Neutrophil (primary cell): ENCODE measurements around the gene ZNF407.

Source experiments
- H3K27ac ChIP-seq: fragments of 200-600 bp; sonication (generic); 2 replicates; pipeline ENCODE4 v1.5.1; 2016; ENCODE audit warnings: mild to moderate bottlenecking, moderate library complexity
- H3K27me3 ChIP-seq: fragments of 200-600 bp; sonication (generic); 2 replicates; pipeline ENCODE4 v1.6.0; 2016; ENCODE audit warnings: mild to moderate bottlenecking
- H3K36me3 ChIP-seq: fragments of 200-600 bp; sonication (generic); 2 replicates; pipeline ENCODE4 v1.5.1; 2017
- H3K4me1 ChIP-seq, 2 experiments: fragments of 200-600 bp in 1 of 2; sonication (generic) in 1 of 2; 1 replicate in 1 of 2; 2 replicates in 1 of 2; pipeline versions ENCODE4 v1.5.1 to v1.6.1; 2013 to 2016; ENCODE audit warnings: low read depth in 1 of 2, low read length in 1 of 2, mild to moderate bottlenecking in 1 of 2, moderate library complexity in 1 of 2; ENCODE audit not compliant: control insufficient read depth in 1 of 2, insufficient read depth in 1 of 2
- H3K4me3 ChIP-seq, 2 experiments: fragments of 200-600 bp in 1 of 2; sonication (generic) in 1 of 2; 1 replicate in 1 of 2; 2 replicates in 1 of 2; pipeline ENCODE4 v1.5.1; 2013 to 2016; ENCODE audit warnings: low read depth in 1 of 2, low read length in 1 of 2, mild to moderate bottlenecking in 1 of 2, moderate library complexity in 1 of 2
- H3K9me3 ChIP-seq: fragments of 200-600 bp; sonication (generic); 2 replicates; pipeline ENCODE4 v1.5.1; 2016
- CTCF ChIP-seq: fragments of 200-600 bp; sonication (generic); IDR thresholded peaks from 2 replicates; pipeline ENCODE4 v1.5.1; 2016; ENCODE audit warnings: antibody characterized with exemption

Gene ZNF407

GRCh38 chr18:74625157-74625556, 27.5 kb downstream of the ZNF407 start:
- no peak overlapping the region for H3K27ac ChIP-seq
- no peak overlapping the region for H3K4me3 ChIP-seq
- H3K9me3 ChIP-seq: no peaks in the 10 kb centered on the region
- no peak for TF ChIP-seq CTCF
- H3K4me1 ChIP-seq: peaks cover 17 to 19% of the 10 kb centered on the region in 2 experiments
- H3K27me3 ChIP-seq: no peaks in the 10 kb centered on the region
- H3K36me3 ChIP-seq: no peaks in the 10 kb centered on the region

GRCh38 chr18:74626049-74626874, 28.6 kb downstream of the ZNF407 start:
- no peaks in the 10 kb centered on the region for H3K9me3 ChIP-seq
- no peaks in the 10 kb centered on the region for H3K36me3 ChIP-seq
- H3K27me3 ChIP-seq: no peaks in the 10 kb centered on the region
- H3K4me1 ChIP-seq: peaks cover 19 to 22% of the 10 kb centered on the region in 2 experiments
- no peak overlapping the region for H3K4me3 ChIP-seq
- no peak for TF ChIP-seq CTCF
- H3K27ac ChIP-seq: no peak overlapping the region

- Histone ChIP-seq H3K4me3 (no peak overlapping the region), H3K9me3 (no peaks in the 10 kb centered on the region), H3K27ac (peak overlapping the region; percentile 83), H3K27me3 (no peaks in the 10 kb centered on the region), H3K36me3 (peaks cover 6% of the 10 kb centered on the region), H3K4me1 (peaks cover 22 to 40% of the 10 kb centered on the region in 2 experiments)
- no peak for TF ChIP-seq CTCF
Measured at GRCh38 chr18:74630804-74631203, 33.1 kb downstream of the ZNF407 start.

- Histone ChIP-seq H3K4me3 (no peak overlapping the region), H3K9me3 (no peaks in the 10 kb centered on the region), H3K36me3 (peaks cover 6% of the 10 kb centered on the region), H3K27ac (peak overlapping the region; percentile 83), H3K4me1 (peaks cover 22 to 40% of the 10 kb centered on the region in 2 experiments), H3K27me3 (no peaks in the 10 kb centered on the region)
- no peak for TF ChIP-seq CTCF
Measured at GRCh38 chr18:74631212-74631611, 33.5 kb downstream of the ZNF407 start.

GRCh38 chr18:74631623-74632350, 34.1 kb downstream of the ZNF407 start:
- no peaks in the 10 kb centered on the region for H3K27me3 ChIP-seq
- H3K4me1 ChIP-seq: peaks cover 22 to 40% of the 10 kb centered on the region in 2 experiments
- peak overlapping the region; percentile 83 for H3K27ac ChIP-seq
- peaks cover 6% of the 10 kb centered on the region for H3K36me3 ChIP-seq
- no peak for TF ChIP-seq CTCF
- peak overlapping the region in 1 of 2 experiments; percentile 33 for H3K4me3 ChIP-seq
- H3K9me3 ChIP-seq: no peaks in the 10 kb centered on the region
